Mucosa of gallbladder (tissue), 1 donor: ENCODE results near the gene CHRFAM7A. TPM values are rescaled to one million over a fixed set of nuclear protein-coding genes. Genes with fewer than 3 reads are reported as not detected.
"Not testable (repeated sequence)": the region's sequence is repeated elsewhere in the genome, so short reads cannot be mapped to it uniquely, and the experiment has no call there.

Source experiments
- DNase-seq: peaks from one replicate; pipeline ENCODE4 v3.0.0-alpha.2; 2020; ENCODE audit warnings: low spot score
- total RNA-seq: library from RNA; stranded (reverse); gene quantifications from one replicate; pipeline ENCODE4 v1.2.1, GENCODE V29; 2021
- donor health status: DM: no; HTN: no; CAD: no.

The CHRFAM7A gene
- total RNA-seq, result 1.4 TPM

- DNase-seq, result not testable (repeated sequence)
Measured at GRCh38 chr15:30392766-30393663, at the start of gene CHRFAM7A. CHRFAM7A (minus strand) TSS chr15:30393540; CDS start chr15:30383351, 10,189 bp downstream.

- not testable (repeated sequence) for DNase-seq
Measured at GRCh38 chr15:30438348-30438747, 45.0 kb upstream of the CHRFAM7A start.

GRCh38 chr15:30435878-30436277 is 42.5 kb upstream of the CHRFAM7A start:
- DNase-seq, result not testable (repeated sequence)

GRCh38 chr15:30420723-30421122 is 27.4 kb upstream of the CHRFAM7A start:
- not testable (repeated sequence) for DNase-seq

GRCh38 chr15:30414160-30414559 is 20.8 kb upstream of the CHRFAM7A start, which contains the start of gene GOLGA8R:
GOLGA8R (minus strand) TSS chr15:30414260; CDS start chr15:30414162, 98 bp downstream.
- DNase-seq, result not testable (repeated sequence)

- DNase-seq, result peak; percentile 9
Measured at GRCh38 chr15:30407636-30408035, 14.3 kb upstream of the CHRFAM7A start.

- peak; percentile 49 for DNase-seq
Measured at GRCh38 chr15:30398988-30399387, 5.6 kb upstream of the CHRFAM7A start.

GRCh38 chr15:30393664-30393991 is 288 bp upstream of the CHRFAM7A start:
- DNase-seq, result not testable (repeated sequence)

- not testable (repeated sequence) for DNase-seq
Measured at GRCh38 chr15:30386318-30386887, 6.9 kb downstream of the CHRFAM7A start.

- DNase-seq, result not testable (repeated sequence)
Measured at GRCh38 chr15:30377082-30377413, 16.3 kb downstream of the CHRFAM7A start.

GRCh38 chr15:30376375-30377081 is 16.8 kb downstream of the CHRFAM7A start:
- DNase-seq, result not testable (repeated sequence)

GRCh38 chr15:30375872-30376271 is 17.5 kb downstream of the CHRFAM7A start:
- not testable (repeated sequence) for DNase-seq

GRCh38 chr15:30374862-30375261 is 18.5 kb downstream of the CHRFAM7A start:
- not testable (repeated sequence) for DNase-seq

- not testable (repeated sequence) for DNase-seq
Measured at GRCh38 chr15:30368271-30368670, 25.1 kb downstream of the CHRFAM7A start.

- DNase-seq, result not testable (repeated sequence)
Measured at GRCh38 chr15:30367246-30367645, 26.1 kb downstream of the CHRFAM7A start.

- DNase-seq, result not testable (repeated sequence)
Measured at GRCh38 chr15:30361404-30361803, 31.9 kb downstream of the CHRFAM7A start.

GRCh38 chr15:30360990-30361389 is 32.4 kb downstream of the CHRFAM7A start:
- DNase-seq, result not testable (repeated sequence)

- not testable (repeated sequence) for DNase-seq
Measured at GRCh38 chr15:30355043-30355442, 38.3 kb downstream of the CHRFAM7A start.

GRCh38 chr15:30349803-30350202 is 43.5 kb downstream of the CHRFAM7A start:
- DNase-seq, result not testable (repeated sequence)

GRCh38 chr15:30336584-30336983 is 56.8 kb downstream of the CHRFAM7A start:
- DNase-seq, result not testable (repeated sequence)

- DNase-seq, result not testable (repeated sequence)
Measured at GRCh38 chr15:30334152-30334551, 59.2 kb downstream of the CHRFAM7A start.

GRCh38 chr15:30326145-30326544 is 67.2 kb downstream of the CHRFAM7A start:
- DNase-seq, result not testable (repeated sequence)
